ENCODE data around the gene TMEM92.

TMEM92 gene

DNA sequence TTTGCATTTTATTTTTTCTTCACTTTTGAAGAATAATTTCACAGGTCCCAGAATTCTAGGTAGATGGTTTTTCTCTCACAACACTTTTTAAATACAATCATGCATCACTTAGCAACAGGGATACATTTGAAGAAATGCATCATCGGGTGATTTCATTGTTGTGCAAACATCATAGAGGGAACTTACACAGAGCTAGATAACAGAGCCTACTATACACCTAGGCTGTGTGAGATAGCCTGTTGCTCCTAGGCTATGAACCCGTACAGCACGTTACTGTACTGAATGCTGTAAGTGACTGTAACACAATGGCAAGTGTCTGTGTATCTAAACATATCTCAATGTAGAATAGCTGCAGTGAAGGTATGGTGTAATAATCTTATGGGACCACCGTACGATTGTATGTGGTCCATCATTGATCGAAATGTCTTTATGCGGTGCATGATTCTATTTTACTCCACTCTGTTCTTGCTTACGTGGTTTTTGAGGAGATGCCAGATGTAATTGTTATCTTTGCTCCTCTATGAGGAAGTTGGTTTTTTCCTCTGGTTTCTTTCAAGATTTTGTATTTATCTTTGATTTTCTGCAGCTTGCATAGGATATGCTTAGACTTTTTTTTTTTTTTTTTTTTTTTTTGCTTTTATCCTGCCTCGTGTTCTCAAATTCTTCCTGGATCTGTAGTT, 35.5 kb upstream of the TMEM92 start:
- DNase-seq (ENCODE audit: low spot score), result no peak
- H3K4me1 ChIP-seq (ENCODE audit: insufficient read depth, poor library complexity, severe bottlenecking), result no peaks in the 10 kb centered on the region
- no peaks in the 10 kb centered on the region for H3K36me3 ChIP-seq (ENCODE audit: low read depth)
- TF ChIP-seq, protein P1, sequence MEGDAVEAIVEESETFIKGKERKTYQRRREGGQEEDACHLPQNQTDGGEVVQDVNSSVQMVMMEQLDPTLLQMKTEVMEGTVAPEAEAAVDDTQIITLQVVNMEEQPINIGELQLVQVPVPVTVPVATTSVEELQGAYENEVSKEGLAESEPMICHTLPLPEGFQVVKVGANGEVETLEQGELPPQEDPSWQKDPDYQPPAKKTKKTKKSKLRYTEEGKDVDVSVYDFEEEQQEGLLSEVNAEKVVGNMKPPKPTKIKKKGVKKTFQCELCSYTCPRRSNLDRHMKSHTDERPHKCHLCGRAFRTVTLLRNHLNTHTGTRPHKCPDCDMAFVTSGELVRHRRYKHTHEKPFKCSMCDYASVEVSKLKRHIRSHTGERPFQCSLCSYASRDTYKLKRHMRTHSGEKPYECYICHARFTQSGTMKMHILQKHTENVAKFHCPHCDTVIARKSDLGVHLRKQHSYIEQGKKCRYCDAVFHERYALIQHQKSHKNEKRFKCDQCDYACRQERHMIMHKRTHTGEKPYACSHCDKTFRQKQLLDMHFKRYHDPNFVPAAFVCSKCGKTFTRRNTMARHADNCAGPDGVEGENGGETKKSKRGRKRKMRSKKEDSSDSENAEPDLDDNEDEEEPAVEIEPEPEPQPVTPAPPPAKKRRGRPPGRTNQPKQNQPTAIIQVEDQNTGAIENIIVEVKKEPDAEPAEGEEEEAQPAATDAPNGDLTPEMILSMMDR (IDR thresholded peaks at IDR 0.05; ENCODE audit: poor library complexity, severe bottlenecking), result no peak
- H3K4me3 ChIP-seq (ENCODE audit: severe bottlenecking), result no peak overlapping the region
- H3K9me3 ChIP-seq (ENCODE audit: severe bottlenecking), result peaks cover 7% of the 10 kb centered on the region
- ATAC-seq (ENCODE audit: low read depth), result peak; percentile 46; the same call in 1 of the 3 replicates
- no peak overlapping the region for H3K27ac ChIP-seq (ENCODE audit: poor library complexity, severe bottlenecking)
- no peaks in the 10 kb centered on the region for H3K27me3 ChIP-seq (ENCODE audit: insufficient read depth, poor library complexity, severe bottlenecking)

DNA sequence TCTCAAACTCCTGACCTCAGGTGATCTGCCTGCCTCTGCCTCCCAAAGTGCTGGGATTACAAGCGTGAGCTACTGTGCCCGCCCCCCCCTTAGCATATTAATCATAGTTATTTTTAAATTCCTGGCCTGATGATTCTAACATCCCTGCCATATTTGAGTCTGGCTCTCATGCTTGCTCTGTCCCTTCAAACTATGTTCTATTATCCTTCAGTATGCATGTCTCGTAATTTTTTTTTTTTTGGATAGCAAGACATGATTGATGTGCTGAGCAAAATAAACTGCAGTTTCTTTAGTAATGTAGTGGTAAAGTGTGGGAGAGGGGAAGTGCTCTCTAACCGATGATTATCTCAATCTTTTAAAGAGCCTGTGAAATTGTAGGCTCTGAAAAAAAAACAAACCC, 34.3 kb upstream of the TMEM92 start:
- DNase-seq (ENCODE audit: low spot score), result no peak
- no peaks in the 10 kb centered on the region for H3K27me3 ChIP-seq (ENCODE audit: insufficient read depth, poor library complexity, severe bottlenecking)
- no peaks in the 10 kb centered on the region for H3K36me3 ChIP-seq (ENCODE audit: low read depth)
- H3K4me1 ChIP-seq (ENCODE audit: insufficient read depth, poor library complexity, severe bottlenecking), result no peaks in the 10 kb centered on the region
- no peak overlapping the region for H3K4me3 ChIP-seq (ENCODE audit: severe bottlenecking)
- H3K27ac ChIP-seq (ENCODE audit: poor library complexity, severe bottlenecking), result no peak overlapping the region
- peaks cover 3% of the 10 kb centered on the region for H3K9me3 ChIP-seq (ENCODE audit: severe bottlenecking)
- ATAC-seq (ENCODE audit: low read depth), result no peak
- TF ChIP-seq, protein P1 (IDR thresholded peaks at IDR 0.05; ENCODE audit: poor library complexity, severe bottlenecking), result no peak

DNA sequence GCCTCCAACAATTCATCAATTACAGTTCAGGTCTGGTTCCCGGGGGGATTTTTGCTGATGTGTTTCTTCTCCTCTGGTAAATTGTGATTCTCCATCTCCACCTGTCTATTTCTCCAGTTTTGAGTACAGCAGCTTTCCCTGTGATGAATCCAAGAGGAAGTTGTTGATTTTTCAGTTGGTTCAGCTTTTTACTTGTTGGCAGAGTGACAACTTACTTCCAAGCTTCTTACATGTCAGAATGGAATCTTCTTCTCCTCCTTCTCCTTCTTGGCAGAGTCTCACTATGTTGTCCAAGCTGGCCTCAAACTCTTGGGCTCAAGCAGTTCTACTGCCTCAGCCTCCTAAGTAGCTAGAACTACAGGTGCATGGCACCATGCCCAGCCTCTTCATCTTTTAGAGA, 33.4 kb upstream of the TMEM92 start:
- TF ChIP-seq, protein P1 (IDR thresholded peaks at IDR 0.05; ENCODE audit: poor library complexity, severe bottlenecking), result no peak
- no peak for ATAC-seq (ENCODE audit: low read depth)
- H3K4me1 ChIP-seq (ENCODE audit: insufficient read depth, poor library complexity, severe bottlenecking), result no peaks in the 10 kb centered on the region
- no peak for DNase-seq (ENCODE audit: low spot score)
- H3K27me3 ChIP-seq (ENCODE audit: insufficient read depth, poor library complexity, severe bottlenecking), result no peaks in the 10 kb centered on the region
- peaks cover 3% of the 10 kb centered on the region for H3K9me3 ChIP-seq (ENCODE audit: severe bottlenecking)
- no peak overlapping the region for H3K27ac ChIP-seq (ENCODE audit: poor library complexity, severe bottlenecking)
- no peaks in the 10 kb centered on the region for H3K36me3 ChIP-seq (ENCODE audit: low read depth)
- no peak overlapping the region for H3K4me3 ChIP-seq (ENCODE audit: severe bottlenecking)

DNA sequence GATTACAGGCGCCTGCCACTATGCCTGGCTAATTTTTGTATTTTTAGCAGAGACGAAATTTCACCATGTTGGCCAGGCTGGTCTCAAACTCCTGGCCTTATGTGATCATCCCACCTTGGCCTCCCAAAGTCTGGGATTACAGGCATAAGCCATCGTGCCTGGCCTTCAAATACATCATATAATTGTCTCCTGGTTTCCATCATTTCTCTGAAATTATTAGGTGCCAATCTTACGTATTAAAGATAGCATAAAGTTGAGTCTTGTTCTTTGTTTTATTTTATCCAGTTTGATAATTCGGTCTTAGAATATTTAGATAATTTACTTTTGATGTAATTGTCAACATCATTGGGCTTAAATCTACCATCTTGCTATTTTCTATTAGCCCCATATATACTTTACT, 32.8 kb upstream of the TMEM92 start:
- Histone ChIP-seq H3K4me1 (ENCODE audit: insufficient read depth, poor library complexity, severe bottlenecking) (no peaks in the 10 kb centered on the region), H3K4me3 (ENCODE audit: severe bottlenecking) (no peak overlapping the region), H3K27ac (ENCODE audit: poor library complexity, severe bottlenecking) (no peak overlapping the region), H3K36me3 (ENCODE audit: low read depth) (no peaks in the 10 kb centered on the region), H3K27me3 (ENCODE audit: insufficient read depth, poor library complexity, severe bottlenecking) (no peaks in the 10 kb centered on the region), H3K9me3 (ENCODE audit: severe bottlenecking) (peaks cover 3% of the 10 kb centered on the region)
- ATAC-seq (ENCODE audit: low read depth) (no peak), DNase-seq (ENCODE audit: low spot score) (no peak)
- TF ChIP-seq, protein P1 (IDR thresholded peaks at IDR 0.05; ENCODE audit: poor library complexity, severe bottlenecking), result no peak

DNA sequence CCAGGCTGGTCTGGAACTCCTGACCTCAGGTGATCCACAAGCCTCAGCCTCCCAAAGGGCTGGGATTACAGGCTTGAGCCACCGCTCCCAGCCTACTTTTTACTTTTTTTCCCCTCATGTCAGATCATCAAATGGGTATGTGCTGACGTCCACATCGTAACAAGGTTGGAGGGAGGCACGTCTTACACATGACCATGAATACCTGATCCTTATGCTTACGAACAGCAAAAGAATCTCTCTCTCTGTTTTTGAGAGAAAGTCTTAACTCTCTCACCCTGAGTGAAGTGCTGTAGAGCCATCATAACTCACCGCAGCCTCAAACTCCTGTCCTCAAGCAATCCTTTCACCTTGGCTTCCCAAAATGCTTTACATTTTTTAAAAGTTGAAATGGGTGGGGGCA, 29.5 kb upstream of the TMEM92 start:
- H3K4me3 ChIP-seq (ENCODE audit: severe bottlenecking), result no peak overlapping the region
- H3K36me3 ChIP-seq (ENCODE audit: low read depth), result no peaks in the 10 kb centered on the region
- ATAC-seq (ENCODE audit: low read depth) (no peak), DNase-seq (ENCODE audit: low spot score) (no peak)
- H3K27ac ChIP-seq (ENCODE audit: poor library complexity, severe bottlenecking), result no peak overlapping the region
- H3K27me3 ChIP-seq (ENCODE audit: insufficient read depth, poor library complexity, severe bottlenecking), result no peaks in the 10 kb centered on the region
- H3K9me3 ChIP-seq (ENCODE audit: severe bottlenecking), result peaks cover 8% of the 10 kb centered on the region
- H3K4me1 ChIP-seq (ENCODE audit: insufficient read depth, poor library complexity, severe bottlenecking), result no peaks in the 10 kb centered on the region
- TF ChIP-seq, protein P1 (IDR thresholded peaks at IDR 0.05; ENCODE audit: poor library complexity, severe bottlenecking), result no peak

Data from RWPE2 (cell line).